K562 (cell line): ENCODE results near the gene C2CD2L. TPM values are rescaled to one million over a fixed set of nuclear protein-coding genes. Genes with fewer than 3 reads are reported as not detected.

Experiments
- ATAC-seq: fragments of 200-7000 bp; cut with Tn5 transposase; 3 replicates; pipeline ENCODE4 v1.9.1; 2020; ENCODE audit warnings: moderate library complexity
- BruUV-seq: library from RNA; stranded (reverse); fragments of 400-500 nt; replicated peaks from 2 replicates; lab custom pipeline; 2021; lab: Mats Ljungman, UMichigan
- CTCF ChIA-PET: fragments of 300-600 bp; formaldehyde crosslinking; extraction: SDS; loops from one replicate; lab custom pipeline; 2021; ENCODE audit warnings: low intra/inter-chr PET ratio; lab: Yijun Ruan, JAX
- POLR2A ChIA-PET: fragments of 300-600, 350-650 bp; sonication (Branson Sonifier 250); formaldehyde crosslinking; extraction: SDS; loops from one replicate; lab custom pipeline; 2021; ENCODE audit warnings: antibody characterized with exemption, inconsistent platforms; lab: Yijun Ruan, JAX
- DNase-seq, 4 experiments: peaks; one replicate each; pipeline versions ENCODE4 v3.0.0 to v3.0.0-alpha.2; 2011 to 2018; ENCODE audit warnings: low spot score in 3 of 4, mixed read lengths in 3 of 4; ENCODE audit errors: extremely low read depth in 1 of 4
- FAIRE-seq: peaks from 2 replicates; lab custom pipeline; 2011; peaks lifted over from hg19 to GRCh38; lab: Jason Lieb, UNC
- H2AFZ ChIP-seq: 2 replicates; pipeline ENCODE4 v1.6.0; 2011; ENCODE audit warnings: low read depth, low read length, control low read depth, inconsistent platforms
- H3K27ac ChIP-seq: fragments of 200-600 bp; 3 replicates; pipeline ENCODE4 v1.8.0; 2011; ENCODE audit warnings: low read depth, mild to moderate bottlenecking, control low read depth, inconsistent platforms, low read length, moderate library complexity, mixed read lengths; ENCODE audit errors: extremely low read depth
- H3K27me3 ChIP-seq, 2 experiments: fragments of 300-600 bp in 1 of 2; 2 replicates in 1 of 2; 3 replicates in 1 of 2; pipeline versions ENCODE4 v1.6.0 to v1.8.0; 2011; ENCODE audit warnings: inconsistent platforms in 2 of 2, low read length in 2 of 2, mild to moderate bottlenecking in 1 of 2, mixed read lengths in 1 of 2, moderate library complexity in 1 of 2; ENCODE audit not compliant: control insufficient read depth in 2 of 2, insufficient read depth in 2 of 2
- H3K36me3 ChIP-seq: fragments of 300-600 bp; 3 replicates; pipeline ENCODE4 v1.8.0; 2011; ENCODE audit warnings: mild to moderate bottlenecking, low read length, inconsistent platforms; ENCODE audit not compliant: control insufficient read depth, insufficient read depth
- H3K4me1 ChIP-seq, 2 experiments: fragments of 200-600 bp in 1 of 2; replicated peaks in 1 of 2; 2 replicates in 1 of 2; 3 replicates in 1 of 2; pipeline versions ENCODE4 v1.5.1 to v1.8.0; 2011; ENCODE audit warnings: inconsistent platforms in 2 of 2, low read length in 2 of 2, mild to moderate bottlenecking in 1 of 2, mixed read lengths in 1 of 2, moderate library complexity in 1 of 2; ENCODE audit not compliant: control insufficient read depth in 2 of 2, insufficient read depth in 2 of 2
- H3K4me2 ChIP-seq: 2 replicates; pipeline ENCODE4 v1.6.1; 2011; ENCODE audit warnings: low read length, control low read depth, inconsistent platforms, mixed read lengths; ENCODE audit not compliant: insufficient read depth
- H3K4me3 ChIP-seq: fragments of 200-600 bp; sonication (generic), shearing (Covaris generic); 2 replicates; pipeline ENCODE4 v1.5.1; 2016; ENCODE audit warnings: control low read depth, inconsistent platforms
- H3K79me2 ChIP-seq: fragments of 200-600 bp; 3 replicates; pipeline ENCODE4 v1.8.0; 2011; ENCODE audit warnings: low read length, inconsistent platforms; ENCODE audit not compliant: control insufficient read depth, insufficient read depth
- H3K9ac ChIP-seq, 2 experiments: 2 replicates each; pipeline versions ENCODE4 v1.6.0 to v1.6.1; 2011; ENCODE audit warnings: low read depth in 2 of 2, low read length in 2 of 2, control low read depth in 1 of 2, inconsistent platforms in 1 of 2, mild to moderate bottlenecking in 1 of 2, mixed read lengths in 1 of 2; ENCODE audit not compliant: insufficient read depth in 1 of 2
- H3K9me1 ChIP-seq: one replicate; pipeline ENCODE4 v1.6.0; 2011; ENCODE audit warnings: inconsistent platforms, mild to moderate bottlenecking, low read length, moderate library complexity; ENCODE audit not compliant: control insufficient read depth, insufficient read depth
- H3K9me3 ChIP-seq: replicated peaks from 2 replicates; pipeline ENCODE4 v1.5.1; 2011; ENCODE audit warnings: low read depth, low read length, inconsistent platforms; ENCODE audit not compliant: control insufficient read depth, insufficient read depth
- H4K20me1 ChIP-seq: replicated peaks from 2 replicates; pipeline ENCODE4 v1.6.1; 2011; ENCODE audit warnings: low read length, inconsistent platforms, mixed read lengths; ENCODE audit not compliant: control insufficient read depth, insufficient read depth
- BRD9 ChIP-seq: fragments of 450-650 bp; IDR thresholded peaks from 2 replicates; pipeline ENCODE4 v1.6.1; 2018; ENCODE audit warnings: low read depth; ENCODE audit not compliant: partially characterized antibody
- CBX3 ChIP-seq, 2 experiments: IDR thresholded peaks; 1 replicate in 1 of 2; 2 replicates in 1 of 2; pipeline ENCODE4 v1.6.1; 2012; ENCODE audit warnings: inconsistent platforms in 2 of 2, low read length in 2 of 2, borderline replicate concordance in 1 of 2, control low read depth in 1 of 2
- HINFP ChIP-seq: fragments of 450-650 bp; conservative IDR thresholded peaks from 2 replicates; pipeline ENCODE4 v1.6.1; 2016; ENCODE audit warnings: missing genetic modification characterization, low read depth, mild to moderate bottlenecking, control low read depth, missing compliant biosample characterization
- MAFK ChIP-seq: IDR thresholded peaks from 2 replicates; pipeline ENCODE4 v1.6.1; 2011; ENCODE audit warnings: low read length, improper control_type of control experiment
- TSHZ1 ChIP-seq: fragments of 250-450 bp; sonication (Bioruptor Pico); IDR thresholded peaks from 2 replicates; pipeline ENCODE4 v1.4.0; 2020; ENCODE audit warnings: mild to moderate bottlenecking, moderate library complexity
- ZBTB17 ChIP-seq: fragments of 450-650 bp; formaldehyde crosslinking; IDR thresholded peaks from 2 replicates; pipeline ENCODE4 v1.4.0; 2020; ENCODE audit warnings: mild to moderate bottlenecking
- ZNF584 ChIP-seq: fragments of 200-800 bp; sonication (Bioruptor generic); IDR thresholded peaks from 2 replicates; pipeline ENCODE4 v1.6.1; 2016; ENCODE audit warnings: low read depth, mild to moderate bottlenecking, missing genetic modification characterization, missing compliant biosample characterization
- WGBS: fragments of 100-300 bp; shearing (Covaris generic); methylation state at CpG from one replicate; pipeline ENCODE4 v1.1.6; 2016; ENCODE audit warnings: low coverage, mixed read lengths; ENCODE audit not compliant: insufficient coverage; ENCODE audit errors: missing lambda C conversion rate; 5-methylcytosine and 5-hydroxymethylcytosine counted together
- in situ Hi-C: fragments of 300-500 bp; cut with MboI; formaldehyde crosslinking; loops from 4 replicates; pipeline ENCODE4 v1.15.0; 2018; ENCODE audit warnings: inconsistent platforms, mixed read lengths
- intact Hi-C: fragments of 100-400 bp; cut with micrococcal nuclease; formaldehyde crosslinking; loops from 2 replicates; pipeline ENCODE4 v1.14.2; 2022
- polyA plus RNA-seq, 8 experiments: library from polyadenylated mRNA; depleted of rRNA in 4 of 8; stranded (reverse) in 5 of 8; unstranded in 3 of 8; fragments of >200 nt; fragmentation: Nextera tagmentation in 2 of 8; fragmentation: Illumina TruSeq in 1 of 8; extraction: Ambion mirVana in 2 of 8; extraction: Trizol in 1 of 8; gene quantifications; 2 replicates each; pipeline versions ENCODE4 v1.2.1 to v1.2.3, GENCODE V29; 2011 to 2014; ENCODE audit warnings: inconsistent platforms in 1 of 8, missing spikeins in 1 of 8
- total RNA-seq, 7 experiments: library from RNA; depleted of rRNA in 6 of 7; stranded (reverse); fragments of >200 nt in 6 of 7; fragmentation: Illumina TruSeq in 2 of 7; extraction: Trizol in 2 of 7; gene quantifications; 2 replicates each; pipeline versions ENCODE4 v1.2.1 to v1.2.3, GENCODE V29; 2011 to 2021; ENCODE audit warnings: low replicate concordance in 1 of 7

The C2CD2L gene
- total and polyA plus RNA-seq, 9 of the 15 experiments (the other 6 are each of a cell fraction or from before 2014, with no cell fraction given) = 0.66 to 41.2 (median 14.8) TPM

GRCh38 chr11:119067371-119068222 lies 39.5 kb upstream of the C2CD2L start, which contains the start of gene VPS11 (continued):
- TF ChIP-seq ZBTB17 (CRISPR knock-in tag) (no peak), ZNF584 (CRISPR knock-in tag) (no peak), HINFP (tag) (no peak)

GRCh38 chr11:119077839-119078238 lies 29.3 kb upstream of the C2CD2L start:
- H3K9me3 ChIP-seq = no peaks in the 10 kb centered on the region
- ATAC-seq = no peak

More at GRCh38 chr11:119077839-119078238, 29.3 kb upstream of the C2CD2L start:
- no peak for TF ChIP-seq BRD9
- TF ChIP-seq CBX3 (IDR thresholded peaks at IDR 0.05; ENCODE audit: borderline replicate concordance in 1 of 2, low read length in 2 of 2) = no peak
- TF ChIP-seq MAFK = no peak
- TF ChIP-seq TSHZ1 (CRISPR knock-in tag) = no peak
- FAIRE-seq = no peak
- no peak overlapping the region for H3K27ac ChIP-seq
- no peaks in the 10 kb centered on the region for H3K4me1 ChIP-seq
- H3K4me2 ChIP-seq = no peak overlapping the region
- no peaks in the 10 kb centered on the region for H3K27me3 ChIP-seq
- no peak overlapping the region for H2AFZ ChIP-seq
- in situ Hi-C loops (no loop called here), intact Hi-C loops (no loop called here)
- no peak for DNase-seq
- H3K79me2 ChIP-seq = no peaks in the 10 kb centered on the region
- 92% methylated on average over 9 of the region's 11 CpGs for WGBS
- H4K20me1 ChIP-seq = no peaks in the 10 kb centered on the region
- CTCF ChIA-PET = no interaction called here
- no peak overlapping the region for H3K9ac ChIP-seq
- no peaks in the 10 kb centered on the region for H3K9me1 ChIP-seq
- H3K4me3 ChIP-seq = no peak overlapping the region
- POLR2A ChIA-PET = interaction anchor here (0.6 to 2.1 kb wide), 6 partner anchors 10 to 74 kb away, joined by 3 to 12 read pairs (median 6); partner anchors contain the start of gene VPS11
- BruUV-seq = no TSS peak
- H3K36me3 ChIP-seq = peaks cover 78% of the 10 kb centered on the region
